ENCODE results near the gene LAMA1. TPM values are rescaled to one million over a fixed set of nuclear protein-coding genes. Genes with fewer than 3 reads are reported as not detected.

The LAMA1 gene
- total RNA-seq, 1 donor from 2014 or later, result 0.33 TPM

- DNase-seq (ENCODE audit: low spot score), result no peak
Observed at GRCh38 chr18:7105943-7106342, 11.7 kb downstream of the LAMA1 start.

DNA sequence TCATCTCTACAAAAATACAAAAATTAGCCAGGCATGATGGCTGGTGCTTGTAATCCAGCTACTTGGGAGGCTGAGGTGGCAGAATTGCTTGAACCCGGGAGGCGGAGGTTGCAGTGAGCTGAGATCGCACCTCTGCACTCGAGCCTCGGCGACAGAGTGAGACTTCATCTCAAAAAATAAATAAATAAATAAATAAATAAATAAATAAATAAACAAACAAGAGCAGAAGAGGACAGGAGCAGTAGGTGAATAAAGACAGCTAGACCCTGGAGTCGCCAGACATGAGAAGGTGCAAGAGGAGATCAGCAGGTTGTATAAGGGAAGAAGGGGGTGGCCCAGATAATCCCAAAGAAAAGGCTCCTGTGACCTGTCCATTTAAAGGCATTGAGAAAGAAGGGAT is 12.3 kb downstream of the LAMA1 start:
- DNase-seq (ENCODE audit: low spot score) (no peak), ATAC-seq (no peak)

More at GRCh38 chr18:7105943-7106342, 11.7 kb downstream of the LAMA1 start:
- ATAC-seq, result no peak

- no peak for ATAC-seq
- no peak for DNase-seq (ENCODE audit: low spot score)
Observed at GRCh38 chr18:7104649-7105048, 12.9 kb downstream of the LAMA1 start.

DNA sequence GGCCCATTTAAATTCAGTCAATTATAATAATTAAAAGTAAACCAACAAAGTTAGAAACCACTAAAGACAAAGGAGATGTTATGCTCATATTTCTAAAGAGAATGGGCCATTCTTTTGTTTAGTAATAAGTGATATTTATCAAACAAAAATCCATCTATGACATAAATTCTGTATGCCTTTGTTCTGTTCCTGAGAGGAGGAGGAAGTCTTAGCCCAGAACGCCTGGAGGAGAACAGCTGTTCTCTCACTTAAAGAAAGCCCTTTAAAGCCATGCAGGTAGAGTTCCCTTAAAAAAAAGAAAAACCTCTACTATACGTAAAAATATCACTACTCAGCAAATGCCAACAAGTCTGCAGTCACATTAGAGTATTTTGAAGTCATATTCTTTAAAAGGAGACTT is 15.5 kb downstream of the LAMA1 start:
- ATAC-seq, result no peak
- no peak for DNase-seq (ENCODE audit: low spot score)

DNA sequence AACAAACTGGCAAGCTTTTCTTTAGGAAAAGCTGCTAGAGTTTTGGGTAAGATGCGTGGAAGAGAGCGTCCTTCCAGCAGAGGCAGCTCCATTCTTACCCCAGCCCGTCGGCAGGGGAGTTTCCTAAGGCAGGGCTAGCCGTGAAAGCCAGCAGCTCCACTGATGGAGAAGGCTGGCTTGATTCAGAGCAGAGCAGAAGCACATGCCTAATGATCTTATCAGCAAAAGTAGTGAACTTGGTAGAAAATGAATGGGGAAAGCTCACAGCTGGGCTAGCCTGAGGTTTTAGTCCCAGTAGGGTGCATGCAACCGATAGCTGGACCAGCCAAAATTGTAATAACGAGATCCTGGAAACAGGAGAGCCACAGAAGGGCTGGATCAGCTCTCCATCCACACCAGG is 20.8 kb downstream of the LAMA1 start:
- ATAC-seq (no peak), DNase-seq (ENCODE audit: low spot score) (no peak)

DNA sequence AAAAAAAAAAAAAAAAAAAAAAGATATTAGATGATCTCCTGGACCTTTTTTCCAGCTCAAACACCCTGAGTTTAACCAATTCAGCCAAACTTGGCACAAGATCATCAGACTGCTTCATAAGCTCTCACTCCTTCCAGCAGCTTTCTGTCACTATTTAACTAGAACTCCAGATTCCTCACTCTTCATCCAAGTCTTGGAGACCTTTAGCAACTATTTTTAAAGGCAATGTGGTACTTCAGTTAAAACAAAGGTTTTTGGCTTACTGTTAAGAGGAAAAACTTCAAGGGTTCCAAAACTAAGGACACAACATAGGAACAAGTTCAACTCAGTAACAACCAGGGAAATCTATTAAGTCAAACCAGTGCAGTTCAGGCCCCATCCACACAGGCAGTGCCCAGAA is 23.2 kb downstream of the LAMA1 start:
- ATAC-seq, result no peak
- no peak for DNase-seq (ENCODE audit: low spot score)

DNA sequence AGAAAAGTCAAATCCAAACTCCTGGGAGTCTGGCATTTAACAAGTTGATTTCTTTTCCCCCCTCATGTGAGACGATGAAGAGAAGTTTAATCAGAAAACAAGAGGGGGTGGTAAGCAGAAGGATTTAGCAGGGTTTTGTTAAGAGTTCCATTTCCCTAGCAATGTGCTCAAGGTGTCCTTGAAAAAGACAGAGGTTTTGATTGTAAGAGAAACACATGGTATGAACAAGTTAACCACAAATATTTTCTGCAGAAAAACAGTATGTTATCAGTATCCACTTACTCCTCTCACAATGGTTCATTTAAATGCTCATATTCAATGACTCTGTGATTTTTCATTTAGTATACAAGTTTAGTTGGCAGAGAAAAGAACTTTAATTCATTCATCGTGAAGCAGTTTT is 26.8 kb downstream of the LAMA1 start:
- DNase-seq (ENCODE audit: low spot score), result no peak
- ATAC-seq, result no peak

GRCh38 chr18:7089369-7089768 is 28.2 kb downstream of the LAMA1 start:
- ATAC-seq, result no peak

GRCh38 chr18:7084080-7085065 is 33.2 kb downstream of the LAMA1 start:
- ATAC-seq, result no peak
- no peak for DNase-seq (ENCODE audit: low spot score)

More at GRCh38 chr18:7089369-7089768, 28.2 kb downstream of the LAMA1 start:
- DNase-seq (ENCODE audit: low spot score), result no peak

- DNase-seq (ENCODE audit: low spot score) (no peak), ATAC-seq (no peak)
Observed at GRCh38 chr18:7082671-7083070, 34.9 kb downstream of the LAMA1 start.

DNA sequence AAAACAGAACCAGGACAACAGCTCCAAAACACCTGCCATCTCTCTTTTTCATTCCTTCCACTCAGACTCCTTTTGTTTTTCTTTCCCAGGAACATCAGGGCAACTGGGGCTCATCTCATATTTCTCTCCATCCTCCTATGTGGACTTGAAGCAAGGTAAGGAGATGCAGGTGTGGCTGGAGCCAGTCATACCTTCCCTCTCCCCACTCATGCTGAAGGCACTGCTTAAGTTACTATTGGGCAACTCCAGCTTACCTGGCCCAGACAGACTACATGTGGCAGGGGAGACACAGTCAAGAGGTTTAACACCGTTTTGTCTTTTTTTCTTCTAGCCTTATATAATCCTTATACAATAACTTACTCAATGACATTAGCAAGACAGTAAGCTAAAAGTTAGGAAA is 38.4 kb downstream of the LAMA1 start:
- no peak for ATAC-seq
- no peak for DNase-seq (ENCODE audit: low spot score)

DNA sequence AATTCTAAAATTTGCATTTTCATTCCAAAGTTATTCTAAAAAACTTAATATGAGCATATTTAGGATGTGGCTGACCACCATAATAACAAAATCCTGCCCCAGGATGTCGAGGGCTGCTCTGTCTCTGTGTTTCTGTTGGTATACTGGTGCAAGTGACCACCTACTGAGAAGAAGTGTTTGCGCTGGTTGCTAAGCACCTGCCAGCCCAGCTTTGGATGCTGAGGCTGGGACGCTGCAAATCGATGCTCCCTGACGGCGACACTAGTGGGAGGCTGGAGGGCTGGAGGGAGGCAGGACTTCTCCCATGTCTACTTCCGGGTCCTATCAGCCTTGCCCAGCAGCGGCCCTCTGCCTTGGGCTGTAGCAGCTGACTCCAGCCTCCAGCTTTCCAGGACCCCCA is 45.0 kb downstream of the LAMA1 start:
- ATAC-seq (no peak), DNase-seq (ENCODE audit: low spot score) (no peak)

- ATAC-seq (no peak), DNase-seq (ENCODE audit: low spot score) (no peak)
Observed at GRCh38 chr18:7071600-7071999, 46.0 kb downstream of the LAMA1 start.

DNA sequence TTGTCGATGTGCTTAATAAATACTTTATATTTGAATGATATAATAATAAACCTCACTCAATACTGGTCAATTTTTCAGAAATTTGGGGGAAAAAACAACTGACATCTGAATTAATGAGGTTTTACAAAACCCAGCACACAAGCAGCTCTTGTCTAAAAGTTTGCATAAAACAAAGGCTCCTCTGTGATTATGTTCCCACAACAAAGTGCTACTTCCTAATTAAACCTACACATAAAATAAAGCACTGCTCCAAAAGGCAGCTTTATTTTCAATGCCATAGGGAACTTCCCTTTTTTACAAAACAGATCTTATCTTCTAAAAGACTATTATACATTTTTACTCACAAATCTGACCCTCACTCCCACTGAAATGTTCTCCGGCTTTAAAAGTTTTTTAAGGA is 47.1 kb downstream of the LAMA1 start:
- DNase-seq (ENCODE audit: low spot score), result no peak
- ATAC-seq, result no peak

GRCh38 chr18:7068871-7069590 is 48.6 kb downstream of the LAMA1 start:
- no peak for ATAC-seq

DNA sequence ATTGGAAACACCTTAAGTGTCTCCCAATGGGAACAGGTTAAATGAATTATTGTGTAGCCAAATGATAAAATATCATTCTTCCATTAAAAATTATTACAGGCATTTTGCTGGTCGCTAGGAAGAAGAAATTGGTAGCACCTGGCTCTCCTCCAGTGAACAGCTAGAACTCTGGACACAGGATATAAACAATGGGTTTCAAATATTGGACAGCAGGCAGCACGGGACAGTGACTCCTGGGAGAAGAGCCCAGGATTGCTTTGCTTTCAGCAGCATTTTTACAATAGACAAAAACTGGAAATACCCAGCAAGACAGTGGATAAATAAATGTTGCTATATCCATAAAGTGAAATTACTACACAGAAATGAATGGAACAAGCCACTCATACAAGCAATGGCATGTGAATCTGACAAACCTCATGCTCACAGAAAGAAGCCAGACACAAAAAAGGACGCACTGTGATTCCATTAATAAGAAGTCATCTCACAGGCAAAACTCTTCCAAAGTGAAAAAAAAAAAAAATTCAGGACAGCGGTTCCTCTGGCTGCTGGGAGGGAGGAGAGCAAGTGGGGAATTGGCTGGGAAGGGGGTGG is 50.5 kb downstream of the LAMA1 start:
- no peak for ATAC-seq
- DNase-seq (ENCODE audit: low spot score), result no peak

More at GRCh38 chr18:7068871-7069590, 48.6 kb downstream of the LAMA1 start:
- DNase-seq (ENCODE audit: low spot score), result no peak

- ATAC-seq (no peak), DNase-seq (ENCODE audit: low spot score) (no peak)
Observed at GRCh38 chr18:7065736-7066135, 51.9 kb downstream of the LAMA1 start.

GRCh38 chr18:7064346-7064745 is 53.3 kb downstream of the LAMA1 start:
- ATAC-seq, result no peak

GRCh38 chr18:7062811-7063210 is 54.8 kb downstream of the LAMA1 start:
- ATAC-seq (no peak), DNase-seq (ENCODE audit: low spot score) (no peak)

More at GRCh38 chr18:7064346-7064745, 53.3 kb downstream of the LAMA1 start:
- DNase-seq (ENCODE audit: low spot score), result no peak

GRCh38 chr18:7062236-7062635 is 55.4 kb downstream of the LAMA1 start:
- ATAC-seq, result no peak
- no peak for DNase-seq (ENCODE audit: low spot score)

- ATAC-seq, result no peak
Observed at GRCh38 chr18:7059276-7059675, 58.3 kb downstream of the LAMA1 start.

DNA sequence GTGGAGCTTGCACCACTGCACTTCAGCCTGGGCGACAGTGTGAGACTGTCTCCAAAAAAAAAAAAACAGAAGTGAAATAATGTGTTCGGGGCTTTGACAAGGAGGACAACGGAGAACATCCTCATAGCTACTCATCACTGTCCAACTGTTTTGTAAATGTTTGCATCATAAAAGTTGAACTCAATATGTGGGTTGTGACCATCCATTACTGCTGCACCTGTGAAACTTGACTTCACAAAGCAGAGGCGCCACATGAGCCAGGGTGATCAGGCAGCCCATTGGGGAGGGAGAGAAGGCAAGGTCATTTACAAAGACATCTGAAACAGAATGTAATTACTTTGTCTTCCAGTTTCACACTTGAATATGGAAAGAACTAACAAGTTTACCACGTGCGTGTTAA is 61.6 kb downstream of the LAMA1 start:
- no peak for ATAC-seq
- DNase-seq (ENCODE audit: low spot score), result no peak

More at GRCh38 chr18:7059276-7059675, 58.3 kb downstream of the LAMA1 start:
- DNase-seq (ENCODE audit: low spot score), result no peak
